Activated T-cell treated with anti-CD3 and anti-CD28 coated beads, Interleukin-2, amount 50 U/mL, for 72 hours (primary cell): ENCODE measurements around the gene CYYR1. TPM values are rescaled to one million over a fixed set of nuclear protein-coding genes. Genes with fewer than 3 reads are reported as not detected.
A peak's percentile ranks its signal among the peaks of the same experiment; 100 is the strongest.
"Not testable (repeated sequence)": the region's sequence is repeated elsewhere in the genome, so short reads cannot be mapped to it uniquely, and the experiment has no call there.

Experiments
- ATAC-seq, 2 donors: fragments of 150-1000 bp; cut with Tn5 transposase; replicated peaks in 1 of 2; 2 replicates each; pipeline ENCODE4 v1.10.0; 2021; ENCODE audit warnings: moderate library complexity in 2 of 2, mild to moderate bottlenecking in 1 of 2
- DNase-seq, 2 donors: peaks; one replicate each; pipeline ENCODE4 v3.0.0; 2021 to 2022; ENCODE audit warnings: mixed read lengths in 1 of 2
- H3K27ac Mint-ChIP-seq: one replicate; pipeline ENCODE4 v1.8.0; 2022; ENCODE audit warnings: mild to moderate bottlenecking, moderate library complexity, mixed read lengths
- H3K27me3 Mint-ChIP-seq: one replicate; pipeline ENCODE4 v1.8.0; 2022; ENCODE audit warnings: low read depth, mixed read lengths
- H3K36me3 Mint-ChIP-seq, 2 donors: one replicate each; pipeline ENCODE4 v1.8.0; 2022; ENCODE audit warnings: mixed read lengths in 2 of 2, mild to moderate bottlenecking in 1 of 2; ENCODE audit not compliant: insufficient read depth in 2 of 2
- H3K4me1 Mint-ChIP-seq: one replicate; pipeline ENCODE4 v1.8.0; 2022; ENCODE audit warnings: low read depth, mixed read lengths
- H3K4me3 Mint-ChIP-seq, 2 donors: one replicate each; pipeline ENCODE4 v1.8.0; 2022; ENCODE audit warnings: mild to moderate bottlenecking in 2 of 2, mixed read lengths in 2 of 2, moderate library complexity in 2 of 2
- H3K9me3 Mint-ChIP-seq, 2 donors: one replicate each; pipeline ENCODE4 v1.8.0; 2022; ENCODE audit warnings: mixed read lengths in 2 of 2
- total RNA-seq, 2 donors: library from RNA; stranded (reverse); gene quantifications; one replicate each; pipeline ENCODE4 v1.2.3, GENCODE V29; 2022

Gene CYYR1
- total RNA-seq, 2 donors from 2014 or later: not detected

DNA sequence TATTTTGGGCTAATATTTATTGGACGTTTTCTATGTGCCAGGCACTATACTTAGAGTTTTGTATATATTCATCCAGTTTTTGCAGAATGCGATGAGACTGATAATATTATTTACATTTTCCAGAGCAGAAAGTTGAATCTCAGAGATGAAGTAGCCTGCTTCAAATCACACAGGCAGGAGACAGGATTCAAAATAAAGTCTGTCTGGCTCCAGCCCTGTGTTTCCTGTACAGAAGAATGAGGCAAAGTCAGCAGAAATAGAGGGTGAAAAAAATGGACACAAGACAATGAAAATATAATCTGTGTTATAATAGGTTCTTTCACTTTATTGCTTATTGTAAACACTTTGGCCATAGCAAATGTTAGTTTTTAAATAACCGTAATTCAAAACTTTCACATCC, 107.2 kb downstream of the CYYR1 start:
- peaks cover 3 to 4% of the 10 kb centered on the region in 2 donors for H3K9me3 Mint-ChIP-seq

DNA sequence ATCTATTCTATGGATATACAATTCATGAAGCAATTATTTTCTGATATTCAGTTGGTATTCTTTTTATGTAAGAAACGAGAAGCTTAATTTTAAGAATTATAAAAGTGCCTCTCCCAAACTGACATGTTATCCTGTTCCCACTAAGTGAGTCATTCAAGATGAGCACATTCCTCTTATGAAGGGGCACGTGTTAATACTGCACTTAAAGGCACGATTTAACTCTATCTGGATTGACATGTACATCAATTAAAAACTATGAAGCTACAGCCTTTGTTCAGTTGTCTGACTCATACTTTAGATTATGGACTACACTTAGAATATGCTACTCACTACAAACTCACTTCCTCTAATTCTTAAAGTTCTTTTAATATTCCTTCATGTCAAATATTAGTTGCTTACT, 111.6 kb downstream of the CYYR1 start:
- Mint-ChIP-seq H3K36me3 (no peaks in the 10 kb centered on the region), H3K27me3 (no peaks in the 10 kb centered on the region), H3K27ac (no peak overlapping the region), H3K9me3 (peaks cover 0 to 2% of the 10 kb centered on the region in 2 donors), H3K4me3 (no peak overlapping the region), H3K4me1 (no peaks in the 10 kb centered on the region)
- DNase-seq (no peak), ATAC-seq (no peak)

More for the DNA sequence above, 107.2 kb downstream of the CYYR1 start:
- no peak for DNase-seq
- Mint-ChIP-seq H3K27ac (no peak overlapping the region), H3K36me3 (no peaks in the 10 kb centered on the region), H3K4me3 (no peak overlapping the region), H3K4me1 (no peaks in the 10 kb centered on the region), H3K27me3 (no peaks in the 10 kb centered on the region)
- ATAC-seq: no peak

DNA sequence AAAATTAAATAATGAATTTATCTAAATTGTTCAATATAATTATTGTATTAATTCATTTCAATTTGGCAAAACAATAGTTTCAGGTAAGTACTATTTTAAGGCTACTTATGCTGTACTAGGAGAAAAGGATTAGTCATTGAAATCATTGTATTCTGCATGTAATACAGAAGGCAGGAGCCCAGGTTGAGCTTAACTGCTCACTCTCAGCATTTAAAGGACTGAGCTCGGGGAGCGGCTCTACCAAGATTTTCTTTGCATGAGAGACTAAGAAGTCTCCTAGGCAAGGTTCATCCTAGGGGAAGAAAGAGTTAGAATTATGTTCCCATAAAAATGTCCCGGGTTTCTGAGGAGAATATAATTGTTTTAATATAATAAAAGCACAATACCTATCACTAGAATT, 112.5 kb downstream of the CYYR1 start:
- Mint-ChIP-seq H3K27me3 (no peaks in the 10 kb centered on the region), H3K27ac (no peak overlapping the region), H3K4me3 (no peak overlapping the region), H3K36me3 (no peaks in the 10 kb centered on the region), H3K4me1 (no peaks in the 10 kb centered on the region), H3K9me3 (peaks cover 0 to 2% of the 10 kb centered on the region in 2 donors)
- DNase-seq: no peak
- no peak for ATAC-seq

DNA sequence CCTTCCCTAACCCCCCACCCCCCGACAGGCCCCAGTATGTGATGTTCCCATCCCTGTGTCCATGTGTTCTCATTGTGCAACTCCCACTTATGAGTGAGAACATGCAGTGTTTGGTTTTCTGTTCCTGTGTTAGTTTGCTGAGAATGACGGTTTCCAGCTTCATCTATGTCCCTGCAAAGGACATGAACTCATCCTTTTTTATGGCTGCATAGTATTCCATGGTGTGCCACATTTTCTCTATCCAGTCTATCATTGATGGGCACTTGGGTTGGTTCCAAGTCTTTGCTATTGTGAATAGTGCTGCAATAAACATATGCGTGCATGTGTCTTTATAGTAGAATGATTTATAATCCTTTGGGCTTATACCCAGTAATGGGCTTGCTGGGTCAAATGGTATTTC, 114.2 kb downstream of the CYYR1 start:
- H3K9me3 Mint-ChIP-seq, H3K36me3 Mint-ChIP-seq, DNase-seq, H3K27ac Mint-ChIP-seq, H3K27me3 Mint-ChIP-seq, H3K4me3 Mint-ChIP-seq, ATAC-seq, H3K4me1 Mint-ChIP-seq: not testable (repeated sequence)

DNA sequence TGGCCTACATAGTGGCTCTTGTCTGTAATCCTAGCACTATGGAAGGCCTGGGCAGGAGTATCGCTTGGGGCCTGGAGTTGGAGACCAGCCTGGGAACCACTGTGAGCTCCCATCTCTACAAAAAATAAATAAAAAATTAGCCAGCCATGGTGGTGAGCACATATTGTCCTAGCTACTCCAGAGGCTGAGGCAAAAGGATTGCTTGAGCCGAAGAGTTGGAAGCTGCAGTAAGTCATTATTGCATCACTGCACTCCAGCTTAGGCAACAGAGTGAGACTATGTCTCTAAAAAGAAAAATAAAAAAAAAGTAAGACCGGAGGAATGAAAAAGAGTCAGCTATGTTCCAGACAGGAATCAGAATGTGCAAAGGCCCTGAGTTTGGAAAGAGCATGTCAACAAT, 115.3 kb downstream of the CYYR1 start:
- no peak overlapping the region for H3K4me3 Mint-ChIP-seq
- H3K36me3 Mint-ChIP-seq: no peaks in the 10 kb centered on the region
- no peak for ATAC-seq
- H3K4me1 Mint-ChIP-seq: no peaks in the 10 kb centered on the region
- DNase-seq: no peak
- H3K9me3 Mint-ChIP-seq: peaks cover 0 to 2% of the 10 kb centered on the region in 2 donors
- H3K27ac Mint-ChIP-seq: no peak overlapping the region
- no peaks in the 10 kb centered on the region for H3K27me3 Mint-ChIP-seq

DNA sequence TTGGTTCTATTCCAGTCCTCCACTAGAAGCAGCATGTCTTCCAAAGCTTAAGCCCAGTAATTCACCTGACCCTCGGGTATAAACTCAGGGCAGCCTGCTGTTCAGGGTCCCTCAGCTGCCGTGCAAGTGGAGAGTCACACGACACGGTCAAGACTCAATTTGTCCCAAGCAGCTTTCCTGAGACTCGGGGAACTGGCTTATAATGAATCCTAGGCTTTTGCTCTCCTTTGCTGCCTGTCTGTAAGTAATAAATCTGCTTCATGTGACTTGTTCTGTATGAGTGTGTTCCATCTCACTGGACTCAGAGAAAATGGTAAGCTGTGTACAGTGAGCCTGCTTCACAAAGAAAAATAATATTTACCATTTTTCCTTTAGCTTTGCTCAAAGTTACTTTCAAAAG, 119.8 kb downstream of the CYYR1 start:
- H3K27me3 Mint-ChIP-seq: no peaks in the 10 kb centered on the region

DNA sequence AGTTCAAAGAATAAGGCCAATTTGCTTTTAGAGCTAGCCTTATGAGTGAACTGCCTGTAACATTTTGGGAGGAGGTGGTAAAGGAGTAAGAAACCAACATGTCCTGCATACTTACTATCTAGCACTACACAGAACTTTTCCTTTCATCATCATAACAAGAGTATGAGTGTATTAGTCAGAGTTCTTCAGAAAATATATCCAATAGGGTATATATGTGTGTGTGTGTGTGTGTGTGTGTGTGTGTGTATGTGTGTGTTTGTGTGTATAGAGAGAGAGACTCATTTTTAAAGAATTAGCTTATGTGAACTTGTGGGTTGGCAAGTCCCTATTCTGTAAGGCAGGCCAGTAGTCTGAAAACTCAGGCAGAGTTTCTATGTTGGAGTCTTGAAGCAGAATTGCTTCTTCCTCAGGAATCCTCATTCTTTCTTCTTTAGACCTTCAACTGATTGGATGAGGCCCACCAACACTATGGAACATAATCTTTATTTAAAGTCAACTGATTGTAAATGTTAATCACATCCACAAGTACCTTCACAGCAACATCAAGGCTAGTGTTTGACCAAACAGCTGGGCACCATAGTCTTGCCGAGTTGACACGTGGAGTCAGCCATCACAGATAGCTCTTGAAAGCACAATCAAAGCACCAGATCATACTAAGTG, 121.9 kb downstream of the CYYR1 start:
- Mint-ChIP-seq H3K9me3 (no peaks in the 10 kb centered on the region), H3K27me3 (no peaks in the 10 kb centered on the region), H3K27ac (no peak overlapping the region), H3K4me3 (no peak overlapping the region), H3K4me1 (no peaks in the 10 kb centered on the region), H3K36me3 (no peaks in the 10 kb centered on the region)
- ATAC-seq: peak; percentile 91 to 93
- peak in 1 of 2 donors; percentile 2 for DNase-seq

More for the DNA sequence above, 119.8 kb downstream of the CYYR1 start:
- Mint-ChIP-seq H3K36me3 (no peaks in the 10 kb centered on the region), H3K4me1 (no peaks in the 10 kb centered on the region), H3K27ac (no peak overlapping the region), H3K4me3 (no peak overlapping the region), H3K9me3 (no peaks in the 10 kb centered on the region)
- DNase-seq: no peak
- ATAC-seq: no peak

DNA sequence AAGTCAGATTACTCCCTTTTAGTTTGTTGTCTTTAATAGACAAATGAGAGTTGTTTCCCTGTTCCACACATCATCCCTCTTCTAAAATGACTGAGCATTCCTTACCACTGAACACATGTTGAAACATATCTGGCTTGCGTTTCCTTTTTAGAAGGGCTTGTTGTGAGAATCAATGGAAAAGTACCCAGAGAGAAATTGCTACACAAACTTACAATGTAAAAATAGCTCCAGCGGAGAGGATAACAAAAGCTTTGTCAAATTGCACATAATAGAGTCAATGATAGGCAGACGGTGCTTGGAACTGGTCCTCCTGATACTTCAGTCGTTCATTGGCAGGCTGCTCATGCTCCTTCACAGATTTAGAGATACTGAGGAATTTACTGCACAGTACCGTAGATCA, 123.9 kb downstream of the CYYR1 start:
- no peaks in the 10 kb centered on the region for H3K4me1 Mint-ChIP-seq
- H3K4me3 Mint-ChIP-seq: no peak overlapping the region
- no peak overlapping the region for H3K27ac Mint-ChIP-seq
- no peaks in the 10 kb centered on the region for H3K27me3 Mint-ChIP-seq
- no peaks in the 10 kb centered on the region for H3K9me3 Mint-ChIP-seq
- H3K36me3 Mint-ChIP-seq: no peaks in the 10 kb centered on the region
- no peak for ATAC-seq
- no peak for DNase-seq

DNA sequence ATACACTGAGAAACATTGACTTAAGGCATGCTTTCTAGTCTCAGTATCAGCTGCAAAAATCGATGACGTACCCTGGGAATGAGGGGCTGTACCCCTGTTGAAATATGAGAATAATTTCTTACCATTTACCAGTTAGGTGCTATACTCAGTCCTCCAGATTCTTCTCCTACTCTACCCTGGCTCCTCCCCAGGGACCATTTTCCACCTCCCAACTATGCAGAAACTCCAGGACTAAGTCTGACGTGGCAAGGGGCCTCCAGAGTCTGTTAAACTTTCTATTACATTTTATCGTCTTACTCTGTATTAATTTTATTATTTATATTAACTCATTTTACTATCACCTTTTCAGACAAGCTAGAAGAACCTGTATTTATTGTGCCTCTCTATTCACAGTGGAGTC, 124.3 kb downstream of the CYYR1 start:
- Mint-ChIP-seq H3K27ac (no peak overlapping the region), H3K4me1 (no peaks in the 10 kb centered on the region), H3K9me3 (no peaks in the 10 kb centered on the region), H3K4me3 (no peak overlapping the region), H3K27me3 (no peaks in the 10 kb centered on the region), H3K36me3 (no peaks in the 10 kb centered on the region)
- no peak for DNase-seq
- ATAC-seq: no peak

DNA sequence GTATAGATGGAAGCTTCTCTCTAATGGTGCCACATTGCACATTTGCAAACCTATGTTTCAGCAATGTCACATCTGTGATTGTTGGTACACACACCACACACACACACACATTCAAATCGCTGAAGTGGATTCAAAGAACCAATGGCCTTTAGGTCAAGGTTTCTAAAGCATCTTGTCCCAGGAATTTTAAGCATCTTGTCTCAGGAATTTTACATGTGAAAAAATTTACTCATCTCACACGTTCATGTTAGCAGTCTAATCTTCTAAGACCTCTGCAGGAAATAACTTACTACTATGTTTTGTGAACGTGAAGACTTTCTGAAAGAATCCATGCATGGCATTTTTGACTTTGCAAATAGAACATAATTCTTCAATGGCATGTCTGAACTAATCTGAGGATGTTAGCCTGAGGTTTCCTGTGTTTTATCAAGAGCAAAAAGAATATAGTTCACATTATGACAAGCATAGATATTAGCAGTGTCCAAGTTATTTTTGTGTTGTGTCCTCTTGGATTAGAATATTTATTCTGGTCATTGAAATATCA, 125.1 kb downstream of the CYYR1 start:
- Mint-ChIP-seq H3K36me3 (no peaks in the 10 kb centered on the region), H3K9me3 (no peaks in the 10 kb centered on the region), H3K4me1 (no peaks in the 10 kb centered on the region), H3K27me3 (no peaks in the 10 kb centered on the region), H3K27ac (no peak overlapping the region), H3K4me3 (no peak overlapping the region)
- DNase-seq (no peak), ATAC-seq (no peak)

DNA sequence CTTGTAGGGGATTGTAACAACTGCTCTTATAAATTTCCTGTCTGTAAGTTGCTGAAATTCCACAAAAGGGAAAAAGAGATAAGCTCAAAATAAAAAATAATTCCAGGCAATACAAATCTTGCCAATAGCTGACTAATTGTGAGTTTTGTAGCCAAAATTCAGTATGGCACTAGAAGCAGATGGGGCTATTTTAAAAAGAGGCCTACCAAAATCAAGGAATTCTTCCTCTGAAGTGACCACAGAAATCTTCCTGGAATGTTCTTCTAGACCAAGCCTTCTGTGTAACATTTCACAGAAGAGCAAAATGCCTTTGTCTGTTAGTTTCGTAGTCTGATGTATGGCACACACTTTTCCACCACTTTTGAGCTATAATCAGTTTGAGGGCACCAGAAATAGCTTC, 127.6 kb downstream of the CYYR1 start:
- no peaks in the 10 kb centered on the region for H3K27me3 Mint-ChIP-seq
- DNase-seq (no peak), ATAC-seq (no peak)
- no peaks in the 10 kb centered on the region for H3K4me1 Mint-ChIP-seq
- no peaks in the 10 kb centered on the region for H3K9me3 Mint-ChIP-seq
- no peak overlapping the region for H3K27ac Mint-ChIP-seq
- no peak overlapping the region for H3K4me3 Mint-ChIP-seq
- no peaks in the 10 kb centered on the region for H3K36me3 Mint-ChIP-seq

DNA sequence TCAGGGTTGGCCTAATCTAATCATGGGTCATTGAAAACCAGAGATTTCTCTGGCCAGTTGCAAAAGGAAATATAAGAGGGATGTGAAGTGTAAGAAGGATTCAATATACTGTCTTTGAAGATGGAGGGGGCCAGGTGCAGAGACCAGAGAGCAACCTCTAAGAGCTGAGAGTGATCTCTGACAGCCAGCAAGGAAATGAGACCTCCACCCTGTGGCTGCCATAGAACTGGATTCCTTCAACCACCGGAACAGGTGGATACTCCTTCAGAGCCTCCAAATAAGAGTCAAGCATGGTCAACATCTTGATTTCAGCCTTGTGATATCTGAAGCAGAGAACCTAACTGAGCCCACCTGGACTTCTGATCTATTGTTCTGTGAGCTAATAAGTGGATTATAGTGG, 128.4 kb downstream of the CYYR1 start:
- no peak for ATAC-seq
- no peak overlapping the region for H3K27ac Mint-ChIP-seq
- no peaks in the 10 kb centered on the region for H3K9me3 Mint-ChIP-seq

DNA sequence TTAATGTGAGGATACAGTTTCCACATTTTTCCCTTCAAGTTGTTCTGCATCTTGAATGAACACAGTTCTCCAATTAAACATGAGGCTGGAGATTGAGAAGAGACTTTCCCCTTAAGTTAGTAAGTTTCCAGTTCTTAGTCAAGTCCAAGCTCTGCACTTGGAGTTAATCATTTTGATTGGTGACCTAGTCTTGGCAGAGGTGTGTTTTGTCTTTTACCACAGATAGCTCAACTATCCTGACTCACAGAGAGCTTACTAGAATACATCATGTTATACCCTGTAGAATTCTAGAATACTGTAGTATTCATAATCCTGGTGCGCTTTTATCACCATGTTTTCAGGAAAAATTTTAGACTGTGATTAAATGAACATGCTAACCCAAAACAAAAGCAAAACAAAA, 129.2 kb downstream of the CYYR1 start:
- DNase-seq: no peak
- Mint-ChIP-seq H3K4me3 (no peak overlapping the region), H3K9me3 (no peaks in the 10 kb centered on the region), H3K27ac (no peak overlapping the region), H3K27me3 (no peaks in the 10 kb centered on the region), H3K36me3 (no peaks in the 10 kb centered on the region), H3K4me1 (no peaks in the 10 kb centered on the region)
- ATAC-seq: peak; percentile 64 to 77

More for the DNA sequence above, 128.4 kb downstream of the CYYR1 start:
- H3K4me1 Mint-ChIP-seq: no peaks in the 10 kb centered on the region
- H3K27me3 Mint-ChIP-seq: no peaks in the 10 kb centered on the region
- H3K36me3 Mint-ChIP-seq: no peaks in the 10 kb centered on the region
- H3K4me3 Mint-ChIP-seq: no peak overlapping the region
- DNase-seq: no peak

DNA sequence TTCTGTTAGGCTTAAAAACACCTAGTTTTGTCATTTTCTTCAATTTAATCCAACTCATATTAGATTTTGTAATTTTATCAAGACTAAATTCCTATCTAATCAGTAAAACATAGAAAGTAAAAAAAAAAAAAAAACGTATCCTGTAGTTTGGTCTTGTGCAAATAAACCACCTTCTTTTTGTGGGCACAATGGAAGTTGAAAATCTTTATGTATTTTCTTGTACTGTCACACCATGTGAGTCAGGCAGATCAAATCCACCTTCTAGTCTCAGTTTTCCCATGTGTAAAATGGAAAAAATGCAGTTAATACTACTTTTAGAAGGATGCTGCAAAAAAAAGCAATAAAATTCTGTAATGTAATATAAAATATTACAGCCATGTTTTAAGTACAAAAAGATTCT, 129.8 kb downstream of the CYYR1 start:
- H3K4me3 Mint-ChIP-seq: no peak overlapping the region
- no peak overlapping the region for H3K27ac Mint-ChIP-seq
- no peak for DNase-seq
- H3K36me3 Mint-ChIP-seq: no peaks in the 10 kb centered on the region
- H3K9me3 Mint-ChIP-seq: no peaks in the 10 kb centered on the region
- H3K27me3 Mint-ChIP-seq: peaks cover 3% of the 10 kb centered on the region
- H3K4me1 Mint-ChIP-seq: no peaks in the 10 kb centered on the region
- ATAC-seq: no peak
